Neuronal stem cell (in vitro differentiated cells): ENCODE measurements around the gene RNF111.

Experiments
- DNase-seq: peaks from one replicate; pipeline ENCODE4 v3.0.0-alpha.2; 2013; ENCODE audit warnings: low spot score
- H2AFZ ChIP-seq: one replicate; pipeline ENCODE4 v1.6.1; 2013; ENCODE audit warnings: mild to moderate bottlenecking, low read length, inconsistent platforms
- H2AK5ac ChIP-seq: 2 replicates; pipeline ENCODE4 v1.6.1; 2013; ENCODE audit warnings: low read depth, mild to moderate bottlenecking, inconsistent platforms, low read length, moderate library complexity, mixed read lengths
- H2BK120ac ChIP-seq: 2 replicates; pipeline ENCODE4 v1.6.1; 2013; ENCODE audit warnings: low read depth, mild to moderate bottlenecking, inconsistent platforms, low read length, moderate library complexity, mixed read lengths
- H2BK12ac ChIP-seq: one replicate; pipeline ENCODE4 v1.6.1; 2013; ENCODE audit warnings: low read length, inconsistent platforms
- H2BK15ac ChIP-seq: 2 replicates; pipeline ENCODE4 v1.6.1; 2013; ENCODE audit warnings: mild to moderate bottlenecking, low read length, inconsistent platforms, mixed read lengths
- H2BK5ac ChIP-seq: one replicate; pipeline ENCODE4 v1.6.1; 2013; ENCODE audit warnings: inconsistent platforms, mild to moderate bottlenecking, low read length, moderate library complexity
- H3K14ac ChIP-seq: one replicate; pipeline ENCODE4 v1.6.1; 2013; ENCODE audit warnings: low read length, inconsistent platforms
- H3K18ac ChIP-seq: 2 replicates; pipeline ENCODE4 v1.6.1; 2013; ENCODE audit warnings: low read length, inconsistent platforms
- H3K23ac ChIP-seq: 2 replicates; pipeline ENCODE4 v1.6.1; 2013; ENCODE audit warnings: low read depth, mild to moderate bottlenecking, mixed read lengths, low read length, inconsistent platforms; ENCODE audit not compliant: poor library complexity
- H3K27ac ChIP-seq: replicated peaks from 3 replicates; pipeline ENCODE4 v1.5.1; 2013; ENCODE audit warnings: low read length, inconsistent platforms
- H3K27me3 ChIP-seq, 3 experiments: 2 replicates each; pipeline ENCODE4 v1.6.1; 2013; ENCODE audit warnings: low read length in 3 of 3, mild to moderate bottlenecking in 2 of 3, inconsistent platforms in 1 of 3, low read depth in 1 of 3, mixed read lengths in 1 of 3, moderate library complexity in 1 of 3; ENCODE audit not compliant: control insufficient read depth in 3 of 3, insufficient read depth in 3 of 3
- H3K36me3 ChIP-seq, 2 donors: replicated peaks in 1 of 2; 2 replicates each; pipeline ENCODE4 v1.6.1; 2013; ENCODE audit warnings: low read length in 2 of 2; ENCODE audit not compliant: control insufficient read depth in 2 of 2, insufficient read depth in 2 of 2
- H3K4ac ChIP-seq: 2 replicates; pipeline ENCODE4 v1.6.1; 2013; ENCODE audit warnings: inconsistent platforms, mild to moderate bottlenecking, low read length, moderate library complexity
- H3K4me1 ChIP-seq, 2 donors: 1 replicate in 1 of 2; 2 replicates in 1 of 2; pipeline ENCODE4 v1.6.1; 2013; ENCODE audit warnings: low read length in 2 of 2, low read depth in 1 of 2; ENCODE audit not compliant: control insufficient read depth in 2 of 2, insufficient read depth in 1 of 2
- H3K4me2 ChIP-seq: one replicate; pipeline ENCODE4 v1.6.1; 2013; ENCODE audit warnings: mild to moderate bottlenecking, low read length, inconsistent platforms; ENCODE audit not compliant: insufficient read depth, poor library complexity, severe bottlenecking
- H3K4me3 ChIP-seq, 2 donors: 2 replicates each; pipeline ENCODE4 v1.5.1; 2013; ENCODE audit warnings: low read length in 2 of 2, mild to moderate bottlenecking in 2 of 2, inconsistent platforms in 1 of 2, moderate library complexity in 1 of 2
- H3K79me1 ChIP-seq: one replicate; pipeline ENCODE4 v1.6.1; 2013; ENCODE audit warnings: low read depth, mild to moderate bottlenecking, inconsistent platforms, low read length, moderate library complexity
- H3K9ac ChIP-seq: one replicate; pipeline ENCODE4 v1.6.1; 2013; ENCODE audit warnings: mild to moderate bottlenecking, low read depth, low read length, inconsistent platforms; ENCODE audit not compliant: poor library complexity
- H3K9me3 ChIP-seq, 2 donors: replicated peaks in 1 of 2; 2 replicates each; pipeline versions ENCODE3 to v1.6.1; 2013; ENCODE audit warnings: low read length in 2 of 2, mild to moderate bottlenecking in 2 of 2, inconsistent platforms in 1 of 2, low read depth in 1 of 2, mixed read lengths in 1 of 2, moderate library complexity in 1 of 2; ENCODE audit not compliant: control insufficient read depth in 2 of 2, insufficient read depth in 1 of 2
- H4K8ac ChIP-seq: one replicate; pipeline ENCODE4 v1.6.1; 2013; ENCODE audit warnings: low read depth, mild to moderate bottlenecking, inconsistent platforms, low read length, moderate library complexity
- H4K91ac ChIP-seq: one replicate; pipeline ENCODE4 v1.6.1; 2013; ENCODE audit warnings: low read length, low read depth, mild to moderate bottlenecking, inconsistent platforms; ENCODE audit not compliant: poor library complexity
- WGBS, 2 donors: extraction: QIAGEN DNeasy Blood & Tissue Kit; methylation state at CpG; one replicate each; pipeline ENCODE4 v1.1.7; 2013; ENCODE audit warnings: missing lambda C conversion rate in 2 of 2, mixed read lengths in 1 of 2; ENCODE audit not compliant: insufficient read length in 2 of 2, insufficient replicate concordance in 1 of 2; ENCODE audit errors: extremely low coverage in 2 of 2; 5-methylcytosine and 5-hydroxymethylcytosine counted together

Gene RNF111

GRCh38 chr15:59094077-59094476 is 106.6 kb downstream of the RNF111 start:
- H3K79me1 ChIP-seq: no peaks in the 10 kb centered on the region
- H3K9ac ChIP-seq: no peak overlapping the region
- H3K4ac ChIP-seq: no peak overlapping the region
- no peak overlapping the region for H2AK5ac ChIP-seq
- H2BK12ac ChIP-seq: no peak overlapping the region
- H3K27me3 ChIP-seq: no peaks in the 10 kb centered on the region
- H3K36me3 ChIP-seq: peaks cover 7 to 93% of the 10 kb centered on the region in 2 donors
- H3K4me2 ChIP-seq: no peak overlapping the region
- H3K4me3 ChIP-seq: no peak overlapping the region
- no peak overlapping the region for H3K23ac ChIP-seq
- no peaks in the 10 kb centered on the region for H3K9me3 ChIP-seq
- no peak overlapping the region for H2AFZ ChIP-seq
- no peak overlapping the region for H3K18ac ChIP-seq
- no peak overlapping the region for H4K91ac ChIP-seq
- no peak overlapping the region for H3K27ac ChIP-seq
- WGBS, 2 donors: no CpG with 5 or more reads among the region's 1 CpG
- H2BK5ac ChIP-seq: no peak overlapping the region
- H2BK120ac ChIP-seq: no peak overlapping the region
- no peak overlapping the region for H4K8ac ChIP-seq
- no peak overlapping the region for H2BK15ac ChIP-seq
- H3K14ac ChIP-seq: no peak overlapping the region
- H3K4me1 ChIP-seq: no peaks in the 10 kb centered on the region
- DNase-seq: no peak

GRCh38 chr15:59096429-59096828 is 109.0 kb downstream of the RNF111 start:
- Histone ChIP-seq H2AK5ac (no peak overlapping the region), H3K4me3 (no peak overlapping the region), H2AFZ (no peak overlapping the region), H2BK5ac (no peak overlapping the region), H3K27ac (no peak overlapping the region), H3K14ac (no peak overlapping the region), H3K9me3 (no peaks in the 10 kb centered on the region), H3K79me1 (no peaks in the 10 kb centered on the region), H3K36me3 (peaks cover 9 to 83% of the 10 kb centered on the region in 2 donors), H3K18ac (no peak overlapping the region), H2BK12ac (no peak overlapping the region), H3K23ac (no peak overlapping the region), H2BK15ac (no peak overlapping the region), H3K9ac (no peak overlapping the region), H3K27me3 (no peaks in the 10 kb centered on the region), H2BK120ac (no peak overlapping the region), H3K4me2 (no peak overlapping the region), H3K4ac (no peak overlapping the region), H4K8ac (no peak overlapping the region), H4K91ac (no peak overlapping the region), H3K4me1 (no peaks in the 10 kb centered on the region)
- DNase-seq: no peak
- WGBS, 2 donors: no CpG with 5 or more reads among the region's 3 CpGs

- DNase-seq: no peak
- no peak overlapping the region for H2BK15ac ChIP-seq
- H3K18ac ChIP-seq: no peak overlapping the region
- H3K27me3 ChIP-seq: no peaks in the 10 kb centered on the region
- H2BK5ac ChIP-seq: no peak overlapping the region
- no peaks in the 10 kb centered on the region for H3K9me3 ChIP-seq
- no peak overlapping the region for H2BK12ac ChIP-seq
- H3K14ac ChIP-seq: no peak overlapping the region
- H3K23ac ChIP-seq: no peak overlapping the region
- no peak overlapping the region for H3K4ac ChIP-seq
- WGBS, 2 donors: no CpG with 5 or more reads among the region's 2 CpGs
- H4K91ac ChIP-seq: no peak overlapping the region
- H3K4me2 ChIP-seq: no peak overlapping the region
- no peak overlapping the region for H3K4me3 ChIP-seq
- no peak overlapping the region for H2BK120ac ChIP-seq
- H3K27ac ChIP-seq: no peak overlapping the region
- H3K36me3 ChIP-seq: peaks cover 4 to 55% of the 10 kb centered on the region in 2 donors
- no peak overlapping the region for H4K8ac ChIP-seq
- no peak overlapping the region for H2AK5ac ChIP-seq
- H3K9ac ChIP-seq: no peak overlapping the region
- no peaks in the 10 kb centered on the region for H3K79me1 ChIP-seq
- H3K4me1 ChIP-seq: no peaks in the 10 kb centered on the region
- H2AFZ ChIP-seq: no peak overlapping the region
These were observed 111.8 kb downstream of the RNF111 start for GRCh38 chr15:59099162-59099685.

- no CpG with 5 or more reads among the region's 9 CpGs for WGBS, 2 donors
- Histone ChIP-seq H2AFZ (peak overlapping the region; percentile 89), H4K91ac (no peak overlapping the region), H3K9ac (no peak overlapping the region), H3K4me2 (peak overlapping the region; percentile 52), H3K14ac (no peak overlapping the region), H3K4me1 (no peaks in the 10 kb centered on the region), H3K9me3 (no peaks in the 10 kb centered on the region), H2AK5ac (no peak overlapping the region), H4K8ac (no peak overlapping the region), H3K18ac (no peak overlapping the region), H2BK5ac (no peak overlapping the region), H3K79me1 (peaks cover 2% of the 10 kb centered on the region), H2BK120ac (no peak overlapping the region), H3K27ac (peak overlapping the region; percentile 74), H3K4ac (no peak overlapping the region), H2BK15ac (no peak overlapping the region), H3K23ac (no peak overlapping the region), H2BK12ac (no peak overlapping the region), H3K27me3 (no peaks in the 10 kb centered on the region), H3K36me3 (peaks cover 10 to 39% of the 10 kb centered on the region in 2 donors), H3K4me3 (peak overlapping the region; percentile 68 to 70)
- DNase-seq: no peak
These were observed 117.1 kb downstream of the RNF111 start for GRCh38 chr15:59104602-59104911.
